22Rv1 (cell line): Measurements from ENCODE around the gene ANKRD17.

ENCODE experiments used
- H3K27ac ChIP-seq: fragments of 450-650 bp; 2 replicates; pipeline ENCODE4 v1.5.1; 2017
- CTCF ChIP-seq: fragments of 450-650 bp; IDR thresholded peaks from 2 replicates; pipeline ENCODE4 v1.5.1; 2017; ENCODE audit warnings: mild to moderate bottlenecking
- ZFX ChIP-seq: fragments of 450-650 bp; IDR thresholded peaks from 2 replicates; pipeline ENCODE4 v1.6.1; 2017; ENCODE audit warnings: antibody characterized with exemption, borderline replicate concordance

ANKRD17 gene

GRCh38 chr4:73197220-73197619 lies 61.4 kb downstream of the ANKRD17 start:
- no peak for TF ChIP-seq CTCF
- no peak for TF ChIP-seq ZFX
- no peak overlapping the region for H3K27ac ChIP-seq

GRCh38 chr4:73194064-73194463 lies 64.5 kb downstream of the ANKRD17 start:
- no peak overlapping the region for H3K27ac ChIP-seq
- no peak for TF ChIP-seq CTCF
- TF ChIP-seq ZFX: no peak

- no peak overlapping the region for H3K27ac ChIP-seq
- no peak for TF ChIP-seq ZFX
Measured at GRCh38 chr4:73193659-73194058, 64.9 kb downstream of the ANKRD17 start.

- TF ChIP-seq CTCF (no peak), ZFX (no peak)
- H3K27ac ChIP-seq: no peak overlapping the region
Measured at GRCh38 chr4:73193155-73193554, 65.4 kb downstream of the ANKRD17 start.

GRCh38 chr4:73189274-73189810 lies 69.3 kb downstream of the ANKRD17 start:
- no peak overlapping the region for H3K27ac ChIP-seq
- TF ChIP-seq ZFX: no peak
- no peak for TF ChIP-seq CTCF

GRCh38 chr4:73187325-73187724 lies 71.3 kb downstream of the ANKRD17 start:
- TF ChIP-seq ZFX (no peak), CTCF (no peak)
- H3K27ac ChIP-seq: no peak overlapping the region

GRCh38 chr4:73185903-73186302 lies 72.7 kb downstream of the ANKRD17 start:
- no peak for TF ChIP-seq ZFX
- TF ChIP-seq CTCF: no peak
- H3K27ac ChIP-seq: no peak overlapping the region

- TF ChIP-seq CTCF (no peak), ZFX (no peak)
- no peak overlapping the region for H3K27ac ChIP-seq
Measured at GRCh38 chr4:73181231-73181630, 77.4 kb downstream of the ANKRD17 start.
